ENCODE measurements around the gene ASZ1.

Gene ASZ1

GRCh38 chr7:117346161-117346560 is 81.1 kb downstream of the ASZ1 start:
- DNase-seq (ENCODE audit: low read depth) = no peak

- DNase-seq (ENCODE audit: low read depth) = no peak
Measured at GRCh38 chr7:117338020-117338419, 89.3 kb downstream of the ASZ1 start.

- DNase-seq (ENCODE audit: low read depth) = no peak
Measured at GRCh38 chr7:117333168-117333567, 94.1 kb downstream of the ASZ1 start.

- DNase-seq (ENCODE audit: low read depth) = no peak
Measured at GRCh38 chr7:117332031-117332430, 95.3 kb downstream of the ASZ1 start.

- no peak for DNase-seq (ENCODE audit: low read depth)
Measured at GRCh38 chr7:117325836-117326235, 101.5 kb downstream of the ASZ1 start.

GRCh38 chr7:117324960-117325359 is 102.3 kb downstream of the ASZ1 start:
- no peak for DNase-seq (ENCODE audit: low read depth)

- no peak for DNase-seq (ENCODE audit: low read depth)
Measured at GRCh38 chr7:117323851-117324711, 103.2 kb downstream of the ASZ1 start.

- no peak for DNase-seq (ENCODE audit: low read depth)
Measured at GRCh38 chr7:117323305-117323850, 103.9 kb downstream of the ASZ1 start.

- DNase-seq (ENCODE audit: low read depth) = no peak
Measured at GRCh38 chr7:117322741-117323304, 104.5 kb downstream of the ASZ1 start, which contains the start of gene WNT2. Gene WNT2 (minus strand): TSS chr7:117323058. CDS start chr7:117322989, 69 bp downstream.

- no peak for DNase-seq (ENCODE audit: low read depth)
Measured at GRCh38 chr7:117320523-117320922, 106.8 kb downstream of the ASZ1 start.

GRCh38 chr7:117319181-117319580 is 108.1 kb downstream of the ASZ1 start:
- DNase-seq (ENCODE audit: low read depth) = no peak

- no peak for DNase-seq (ENCODE audit: low read depth)
Measured at GRCh38 chr7:117313582-117313981, 113.7 kb downstream of the ASZ1 start.

All from stimulated activated CD8-positive, alpha-beta memory T cell treated with anti-CD3 and anti-CD28 coated beads, Interleukin-7, amount 100 ng/mL, for 24 hours (primary cell).